ENCODE results near the gene CPEB4.

The CPEB4 gene

DNA sequence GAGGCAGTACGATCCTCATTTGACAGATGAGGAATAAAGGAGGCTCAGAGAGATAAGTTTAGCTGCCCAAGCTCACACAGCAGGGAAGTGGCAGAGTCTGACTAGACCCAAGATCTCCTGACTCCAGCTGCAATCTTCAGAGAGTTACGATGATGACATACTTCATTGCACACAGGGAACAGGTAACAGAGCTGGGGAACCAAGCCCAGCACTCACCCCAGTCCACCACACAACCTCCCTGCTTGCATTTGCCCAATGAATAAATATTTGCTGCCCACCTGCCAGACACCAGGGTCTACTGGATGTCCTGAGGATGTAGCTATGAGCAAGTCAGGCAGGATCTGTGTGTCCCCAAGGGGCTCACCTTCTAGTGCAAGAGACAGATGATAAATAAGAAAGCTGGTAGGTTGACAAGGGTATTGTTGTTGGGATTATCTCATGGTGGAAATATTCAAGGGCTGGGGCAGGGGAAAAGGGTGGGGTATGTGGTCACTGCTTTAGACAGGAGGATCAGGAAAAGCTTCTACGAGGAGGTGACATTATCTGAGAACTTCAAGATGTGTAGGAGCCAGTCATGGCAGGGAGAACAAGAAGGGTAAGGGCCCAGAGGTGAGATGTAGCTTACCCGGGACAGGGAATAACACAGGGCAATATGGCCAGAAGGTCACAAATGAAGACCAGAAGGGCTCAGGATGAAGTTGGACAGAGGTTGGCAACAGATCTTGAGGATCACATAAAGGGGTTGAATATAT, 28.6 kb upstream of the CPEB4 start:
- no peak for DNase-seq

DNA sequence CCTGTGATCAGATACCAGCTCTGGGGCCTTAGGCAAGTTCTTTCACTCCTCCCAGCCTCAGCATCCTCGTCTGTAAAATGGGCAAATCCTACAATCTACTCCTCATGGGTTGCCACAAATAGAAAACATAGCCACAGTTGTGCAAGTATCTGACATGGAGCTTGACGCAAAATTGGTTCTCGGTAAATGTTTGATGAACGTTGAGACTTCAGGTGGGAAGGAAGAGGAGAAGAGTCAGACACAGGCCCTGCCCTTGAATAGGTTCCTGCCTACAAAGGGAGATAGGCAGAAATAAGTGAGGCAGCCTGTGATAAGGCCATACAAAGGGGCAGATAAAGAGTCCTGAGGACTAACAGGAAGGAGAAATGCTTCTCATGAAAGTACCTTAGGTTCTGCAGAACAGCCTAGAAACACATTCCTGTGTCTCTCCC, 26.1 kb upstream of the CPEB4 start:
- no peak for DNase-seq

DNA sequence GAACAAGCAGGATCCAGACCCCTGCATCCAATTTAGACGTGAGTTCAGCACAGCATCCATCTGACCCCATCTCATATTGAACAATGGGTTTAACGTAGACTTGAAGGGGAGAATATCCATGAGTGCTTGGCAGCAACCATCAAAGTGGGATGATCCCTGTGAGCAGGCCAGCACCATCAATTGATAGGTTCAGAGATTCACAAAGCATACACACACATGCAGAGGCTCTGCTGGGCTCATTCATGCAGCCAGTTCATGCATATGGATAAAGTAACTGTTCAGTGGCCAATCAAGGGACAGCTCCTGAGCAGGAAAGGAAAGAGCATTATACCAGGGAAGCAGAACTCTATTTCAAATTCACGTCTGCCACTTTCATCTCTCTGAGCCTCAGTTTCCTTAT, 24.8 kb upstream of the CPEB4 start:
- no peak for DNase-seq

GRCh38 chr5:173864126-173865050, 23.8 kb upstream of the CPEB4 start:
- DNase-seq: no peak

GRCh38 chr5:173866243-173866857, 21.8 kb upstream of the CPEB4 start:
- no peak for DNase-seq

DNA sequence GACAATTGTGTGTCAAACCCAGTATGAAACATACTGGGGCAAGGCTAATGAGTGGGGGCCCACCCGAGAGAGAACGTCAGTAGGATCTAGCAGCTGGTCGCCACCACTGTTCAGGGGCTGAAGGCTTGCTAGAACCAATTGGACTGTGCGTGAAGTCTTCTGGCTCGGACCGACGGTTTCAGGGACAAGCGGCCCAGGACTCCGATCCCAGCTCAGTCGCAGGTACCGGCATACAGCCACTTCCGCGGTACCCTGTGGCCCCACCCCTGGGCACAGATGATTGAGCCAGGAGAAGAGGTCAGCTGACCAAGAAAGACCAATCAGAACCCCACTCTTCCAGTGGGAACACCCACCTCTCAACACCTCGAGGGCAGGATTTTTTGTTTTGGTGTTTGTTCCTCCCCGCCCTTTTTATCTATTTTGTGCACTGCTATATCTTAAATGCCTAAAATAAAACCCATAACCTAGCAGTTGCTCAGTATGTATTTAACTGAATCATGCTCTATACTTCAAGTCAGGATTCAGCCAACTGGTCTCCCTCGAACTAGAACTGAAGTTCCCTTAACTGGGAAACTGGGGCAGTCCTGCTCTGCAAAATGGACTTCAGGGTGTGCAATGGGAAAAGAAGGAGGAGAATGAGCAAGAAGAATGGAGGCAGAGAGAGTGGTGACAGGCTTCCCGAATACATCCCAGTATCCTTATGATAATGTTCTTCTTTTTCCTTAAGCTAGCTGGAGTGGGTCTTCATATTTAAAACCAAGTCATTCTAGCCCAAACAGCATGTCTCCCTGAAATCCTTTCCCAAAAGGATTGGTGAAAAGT, 21.1 kb upstream of the CPEB4 start:
- DNase-seq: no peak

DNA sequence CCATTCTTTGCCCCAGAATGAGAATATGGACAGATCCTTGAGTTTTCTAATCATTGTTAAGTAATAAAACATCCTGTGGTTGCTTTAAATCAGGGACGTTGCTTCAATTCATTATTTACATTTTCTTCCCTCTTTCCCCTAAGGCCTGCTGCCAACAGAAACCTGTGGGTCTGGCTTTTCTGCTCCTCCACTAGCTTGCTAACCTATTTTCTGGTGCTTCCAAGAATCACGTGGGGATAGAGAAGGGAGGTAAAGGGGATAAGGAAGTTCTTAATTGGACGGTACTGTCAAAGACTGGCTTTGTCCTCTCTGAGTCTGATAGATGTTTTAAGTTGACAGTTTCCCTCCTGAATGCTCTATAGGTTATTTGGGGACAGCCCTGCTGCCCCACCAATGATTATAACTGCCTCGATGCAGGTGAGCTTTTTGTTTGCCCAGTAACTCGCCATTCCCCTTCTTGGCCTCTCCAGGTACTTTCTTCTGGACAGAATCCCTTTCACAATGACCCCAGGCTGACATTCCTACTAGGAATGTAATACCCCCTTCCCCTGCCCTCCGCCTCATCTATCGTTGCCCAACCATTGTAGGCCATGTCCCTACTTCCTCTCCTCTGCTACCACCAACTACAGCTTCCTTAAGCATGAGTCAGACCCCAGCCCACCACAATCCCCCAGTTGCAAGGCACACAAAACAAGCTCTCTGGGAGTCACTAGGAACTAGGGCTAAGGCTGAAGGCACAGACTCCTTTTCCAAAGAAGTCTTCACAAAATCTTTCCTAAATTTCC, 19.9 kb upstream of the CPEB4 start:
- no peak for DNase-seq

GRCh38 chr5:173869316-173869715, 18.8 kb upstream of the CPEB4 start:
- no peak for DNase-seq

DNA sequence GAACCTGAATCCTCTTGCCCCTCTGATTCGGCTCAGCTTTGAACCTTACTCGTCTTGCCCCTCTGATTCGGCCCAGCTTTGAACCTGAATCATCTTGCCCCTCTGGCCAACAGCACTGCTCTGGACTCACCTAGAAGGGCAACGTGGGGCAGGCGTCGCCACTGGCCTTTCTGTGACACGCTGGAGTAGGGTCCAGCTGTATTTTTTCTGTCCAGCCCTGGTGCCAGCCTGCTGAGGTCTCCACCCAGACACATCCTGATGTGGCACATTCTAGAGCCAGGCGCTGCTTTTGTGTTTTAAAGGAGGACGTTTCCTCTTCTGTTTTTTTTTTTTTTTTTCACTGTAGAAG, 15.2 kb upstream of the CPEB4 start:
- no peak for DNase-seq

GRCh38 chr5:173873306-173873922, 14.7 kb upstream of the CPEB4 start:
- no peak for DNase-seq

GRCh38 chr5:173875189-173875588, 13.0 kb upstream of the CPEB4 start:
- DNase-seq: no peak

DNA sequence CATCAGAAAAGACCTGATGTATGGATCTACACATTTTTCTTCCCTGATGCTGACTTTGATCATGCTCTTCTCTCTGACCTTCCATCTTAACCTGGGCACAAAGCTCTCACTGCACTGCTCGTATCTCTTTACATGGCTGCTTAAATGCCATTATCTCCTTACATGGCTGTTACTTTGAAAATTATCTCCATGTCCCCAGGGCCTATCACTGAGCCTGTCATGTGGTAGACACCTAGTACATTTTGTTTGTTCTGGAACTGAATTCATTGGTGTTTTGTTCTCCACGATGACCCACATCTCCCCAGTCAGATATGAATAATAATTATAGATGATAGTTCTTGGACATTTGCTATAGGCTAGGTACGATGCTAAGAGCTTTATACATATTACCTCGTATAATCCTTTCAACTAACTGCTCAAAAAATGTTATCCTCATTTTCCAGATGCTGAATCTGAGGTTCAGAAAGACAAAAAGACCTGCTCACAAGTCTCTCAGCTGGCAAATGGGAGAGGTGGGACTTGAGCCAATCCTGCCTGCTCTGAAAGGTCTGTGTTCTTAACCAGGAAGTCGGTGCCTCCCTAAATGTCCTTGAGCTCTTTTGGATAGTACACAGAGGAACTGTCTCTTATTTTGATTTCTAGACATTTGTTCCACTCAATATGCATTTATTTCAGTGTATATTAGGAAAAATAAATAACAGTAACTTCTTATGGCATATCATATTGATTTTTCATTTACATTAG, 9.8 kb upstream of the CPEB4 start:
- DNase-seq: no peak

- no peak for DNase-seq
These were observed 7.7 kb upstream of the CPEB4 start for GRCh38 chr5:173880306-173880985.

DNA sequence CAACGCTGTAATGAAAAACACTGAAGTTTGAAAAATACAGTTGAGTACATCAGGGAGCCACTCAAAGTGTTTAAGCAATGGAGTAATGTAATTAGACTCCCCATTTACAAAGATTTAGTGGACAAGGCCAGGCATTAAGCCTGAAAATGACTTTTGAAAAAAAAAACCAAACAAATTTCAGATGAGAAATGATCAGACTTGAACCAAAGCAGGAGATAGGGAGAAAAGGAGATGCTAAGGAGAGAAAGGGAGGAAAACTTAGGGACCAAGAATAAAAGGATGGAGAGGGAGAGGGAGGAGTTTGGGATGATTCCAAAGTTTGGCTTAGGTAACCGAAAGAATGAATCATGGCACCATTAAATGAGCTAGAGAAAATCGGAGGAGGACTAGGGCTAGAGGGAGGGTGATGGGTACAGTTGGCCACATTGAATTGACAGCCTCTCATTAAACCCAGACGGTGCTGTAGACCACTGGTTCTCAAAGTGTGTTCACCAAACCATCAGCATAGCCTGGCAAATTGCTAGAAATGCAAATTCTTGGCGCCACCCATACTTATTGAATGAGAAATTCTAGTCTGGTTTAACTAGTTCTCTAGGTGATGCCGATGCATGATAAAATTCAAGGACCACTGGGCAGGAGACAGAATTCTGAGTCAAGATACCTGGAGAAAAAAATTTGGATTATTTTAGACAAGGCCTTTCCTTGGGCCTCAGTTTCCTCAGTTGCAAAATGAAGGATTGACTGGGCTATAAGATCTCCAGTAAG, 6.2 kb upstream of the CPEB4 start:
- DNase-seq: no peak

DNA sequence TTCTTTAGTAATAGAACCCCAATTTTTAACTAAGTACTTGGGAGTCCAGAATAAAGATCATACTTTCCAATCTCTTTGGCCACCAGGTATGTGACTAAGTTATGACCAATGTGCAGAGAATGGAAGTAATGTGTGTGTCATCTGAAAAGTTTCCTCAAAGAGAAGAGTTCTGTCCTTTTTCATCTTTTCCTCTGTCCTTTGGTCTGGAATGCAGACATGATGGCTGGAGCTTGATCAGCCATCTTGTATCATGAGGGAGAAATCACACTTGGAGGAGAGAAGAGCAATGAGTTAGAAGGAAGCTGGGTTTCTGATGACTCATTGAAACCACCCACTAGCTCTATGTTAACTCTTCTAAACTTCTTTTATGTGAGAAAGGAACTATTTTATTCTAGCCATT, 5.5 kb upstream of the CPEB4 start:
- DNase-seq: no peak

GRCh38 chr5:173883347-173883924, 4.7 kb upstream of the CPEB4 start:
- no peak for DNase-seq

GRCh38 chr5:173884402-173885053, 3.6 kb upstream of the CPEB4 start:
- DNase-seq: peak; percentile 66

GRCh38 chr5:173885054-173885443, 3.1 kb upstream of the CPEB4 start:
- DNase-seq: no peak

All from NK-92 treated with Interleukin-12 subunit alpha and Interleukin-12 subunit beta, amount 100 ng/mL, for 24 hours (cell line).